Retinal pigment epithelial cell (primary cell): ENCODE measurements around the gene LMO7.
"Not testable (repeated sequence)": the region's sequence is repeated elsewhere in the genome, so short reads cannot be mapped to it uniquely, and the experiment has no call there.

Source experiments
- DNase-seq: peaks from one replicate; pipeline ENCODE4 v3.0.0-alpha.2; 2010; ENCODE audit warnings: low read depth
- H3K4me3 ChIP-seq: 2 replicates; pipeline ENCODE4 v1.5.1; 2011; ENCODE audit warnings: mild to moderate bottlenecking, low read length, control low read depth, moderate library complexity
- CTCF ChIP-seq: conservative IDR thresholded peaks from 2 replicates; pipeline ENCODE4 v1.5.1; 2011; ENCODE audit warnings: low read depth, low read length, control low read depth, inconsistent platforms

Gene LMO7

DNA sequence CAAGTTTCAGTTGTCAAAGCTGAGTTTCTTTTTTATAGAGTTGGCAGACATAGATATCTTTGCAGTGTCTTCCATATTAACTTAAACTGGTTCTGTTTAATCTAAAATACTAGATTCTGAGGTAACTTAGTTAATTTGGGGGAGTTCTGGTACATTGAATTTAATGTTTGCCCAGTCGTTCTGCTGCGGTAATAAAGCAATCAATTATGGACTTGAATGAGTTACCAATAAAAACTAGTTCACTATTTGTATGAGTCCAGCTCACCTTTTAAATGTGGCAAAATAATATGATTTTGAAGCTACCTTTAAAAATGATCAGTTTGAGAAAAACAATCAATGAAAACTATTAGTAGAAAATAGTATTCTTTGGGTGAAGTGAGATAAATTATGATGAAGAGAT is 90.2 kb downstream of the LMO7 start:
- no peak overlapping the region for H3K4me3 ChIP-seq
- no peak for DNase-seq
- no peak for TF ChIP-seq CTCF

GRCh38 chr13:75733113-75733512 is 97.0 kb downstream of the LMO7 start:
- not testable (repeated sequence) for H3K4me3 ChIP-seq, DNase-seq

- no peak for DNase-seq
- no peak for TF ChIP-seq CTCF
- no peak overlapping the region for H3K4me3 ChIP-seq
Observed at GRCh38 chr13:75736173-75736572, 100.0 kb downstream of the LMO7 start.

- H3K4me3 ChIP-seq, result no peak overlapping the region
- DNase-seq, result no peak
- no peak for TF ChIP-seq CTCF
Observed at GRCh38 chr13:75738841-75739240, 102.7 kb downstream of the LMO7 start.

DNA sequence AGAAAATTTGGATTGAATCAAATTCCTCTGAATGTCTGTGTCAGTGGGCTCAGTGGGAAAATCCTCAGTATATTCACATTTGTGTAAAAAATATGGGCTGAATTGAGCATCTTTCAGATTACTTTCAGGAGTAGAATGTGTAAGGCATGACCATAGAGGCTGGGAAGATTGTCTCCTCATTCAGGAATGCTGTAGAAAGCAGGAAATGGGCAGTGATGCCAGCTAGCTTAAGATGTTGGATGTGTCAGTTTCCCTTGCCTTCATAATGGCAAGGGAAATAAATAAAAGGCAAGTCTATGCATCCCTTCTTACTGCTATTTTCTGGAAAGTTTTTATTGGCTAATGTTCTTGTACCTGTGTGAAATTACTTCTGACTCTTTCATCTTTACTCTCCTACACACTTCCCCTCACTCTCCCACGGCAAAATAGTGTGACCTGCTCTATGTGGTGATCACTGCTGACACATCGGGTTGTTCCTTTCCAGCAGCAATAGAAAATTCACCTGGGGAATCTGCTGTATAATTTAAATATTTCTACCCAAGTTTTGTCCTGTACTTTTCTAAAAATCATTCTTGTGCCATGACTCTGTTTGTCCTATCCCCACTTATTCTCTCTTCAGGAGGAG is 103.2 kb downstream of the LMO7 start:
- DNase-seq, result no peak
- H3K4me3 ChIP-seq, result no peak overlapping the region
- TF ChIP-seq CTCF, result no peak

GRCh38 chr13:75740031-75740430 is 103.9 kb downstream of the LMO7 start:
- no peak for TF ChIP-seq CTCF
- no peak overlapping the region for H3K4me3 ChIP-seq
- DNase-seq, result no peak

DNA sequence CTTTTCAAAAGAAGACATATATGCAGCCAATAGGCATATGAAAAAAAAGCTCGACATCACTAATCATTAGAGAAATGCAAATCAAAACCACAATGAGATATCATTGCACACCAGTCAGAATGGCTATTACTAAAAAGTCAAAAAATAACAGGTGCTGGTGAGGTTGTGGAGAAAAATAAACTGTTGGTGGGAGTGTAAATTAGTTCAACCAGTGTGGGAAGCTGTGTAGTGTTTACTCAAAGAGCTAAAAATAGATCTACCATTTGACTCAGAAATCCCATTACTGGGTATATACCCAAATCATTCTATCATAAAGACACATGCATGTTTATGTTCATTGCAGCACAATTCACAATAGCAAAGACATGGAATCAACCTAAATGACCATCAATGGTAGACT is 106.9 kb downstream of the LMO7 start:
- not testable (repeated sequence) for DNase-seq, H3K4me3 ChIP-seq

GRCh38 chr13:75744127-75744526 is 108.0 kb downstream of the LMO7 start:
- DNase-seq, result peak; percentile 9
- no peak overlapping the region for H3K4me3 ChIP-seq
- TF ChIP-seq CTCF, result no peak
